H9 (cell line): ENCODE measurements around the gene EEF1AKMT2. TPM values are rescaled to one million over a fixed set of nuclear protein-coding genes. Genes with fewer than 3 reads are reported as not detected.

Experiments used
- DNase-seq: peaks from one replicate; pipeline ENCODE4 v3.0.0-alpha.2; 2017
- H2AFZ ChIP-seq: one replicate; pipeline ENCODE4 v1.6.1; 2013; ENCODE audit warnings: mild to moderate bottlenecking, low read length, control low read depth, moderate library complexity
- H2AK5ac ChIP-seq: 2 replicates; pipeline ENCODE4 v1.6.1; 2013; ENCODE audit warnings: low read length, control low read depth, mixed read lengths; ENCODE audit not compliant: insufficient read length
- H2BK120ac ChIP-seq: one replicate; pipeline ENCODE4 v1.6.1; 2013; ENCODE audit warnings: low read depth, mild to moderate bottlenecking, low read length, control low read depth, inconsistent platforms; ENCODE audit not compliant: poor library complexity, severe bottlenecking
- H2BK12ac ChIP-seq: 2 replicates; pipeline ENCODE4 v1.6.1; 2013; ENCODE audit warnings: low read length, control low read depth, mixed read lengths, low read depth; ENCODE audit not compliant: insufficient read length
- H2BK15ac ChIP-seq: 2 replicates; pipeline ENCODE4 v1.6.1; 2013; ENCODE audit warnings: low read depth, low read length, control low read depth
- H2BK20ac ChIP-seq: one replicate; pipeline ENCODE4 v1.6.1; 2013; ENCODE audit warnings: low read depth, mild to moderate bottlenecking, low read length, control low read depth, inconsistent platforms; ENCODE audit not compliant: poor library complexity, severe bottlenecking
- H2BK5ac ChIP-seq: 2 replicates; pipeline ENCODE4 v1.6.1; 2013; ENCODE audit warnings: low read length, control low read depth, mixed read lengths; ENCODE audit not compliant: insufficient read length
- H3K14ac ChIP-seq: 2 replicates; pipeline ENCODE4 v1.6.1; 2013; ENCODE audit warnings: low read length, control low read depth; ENCODE audit not compliant: insufficient read depth
- H3K18ac ChIP-seq: 2 replicates; pipeline ENCODE4 v1.6.1; 2013; ENCODE audit warnings: low read depth, mild to moderate bottlenecking, mixed read lengths, low read length, control low read depth; ENCODE audit not compliant: insufficient read length
- H3K23ac ChIP-seq: 2 replicates; pipeline ENCODE4 v1.6.1; 2013; ENCODE audit warnings: low read length, control low read depth, mixed read lengths, low read depth; ENCODE audit not compliant: insufficient read length
- H3K23me2 ChIP-seq: 2 replicates; pipeline ENCODE4 v1.6.1; 2013; ENCODE audit warnings: low read depth, mild to moderate bottlenecking, mixed read lengths, low read length, control low read depth; ENCODE audit not compliant: insufficient read length, poor library complexity, severe bottlenecking
- H3K27ac ChIP-seq: 2 replicates; pipeline ENCODE4 v1.5.1; 2013; ENCODE audit warnings: low read length, control low read depth, mixed read lengths, low read depth; ENCODE audit not compliant: insufficient read length
- H3K27me3 ChIP-seq: 2 replicates; pipeline ENCODE4 v1.6.1; 2013; ENCODE audit warnings: low read length, control low read depth, inconsistent platforms; ENCODE audit not compliant: insufficient read depth
- H3K4ac ChIP-seq: 2 replicates; pipeline ENCODE4 v1.6.1; 2013; ENCODE audit warnings: low read depth, mild to moderate bottlenecking, control low read depth, inconsistent platforms, low read length, moderate library complexity
- H3K4me1 ChIP-seq: 2 replicates; pipeline ENCODE4 v1.6.1; 2013; ENCODE audit warnings: low read length, control low read depth, inconsistent platforms; ENCODE audit not compliant: insufficient read depth
- H3K4me2 ChIP-seq: 2 replicates; pipeline ENCODE4 v1.6.1; 2013; ENCODE audit warnings: low read length, control low read depth, mixed read lengths; ENCODE audit not compliant: insufficient read length, insufficient read depth
- H3K56ac ChIP-seq: 2 replicates; pipeline ENCODE4 v1.6.1; 2013; ENCODE audit warnings: low read depth, mild to moderate bottlenecking, mixed read lengths, low read length, control low read depth; ENCODE audit not compliant: insufficient read length
- H3K79me1 ChIP-seq: 2 replicates; pipeline ENCODE4 v1.6.1; 2013; ENCODE audit warnings: low read depth, mild to moderate bottlenecking, moderate library complexity, low read length, control low read depth, inconsistent platforms; ENCODE audit not compliant: insufficient read depth, poor library complexity, severe bottlenecking
- H3K79me2 ChIP-seq: 2 replicates; pipeline ENCODE4 v1.6.1; 2013; ENCODE audit warnings: low read length, control low read depth, inconsistent platforms; ENCODE audit not compliant: insufficient read depth
- H3K9ac ChIP-seq: 2 replicates; pipeline ENCODE4 v1.6.1; 2013; ENCODE audit warnings: low read length, control low read depth, mixed read lengths; ENCODE audit not compliant: insufficient read length; ENCODE audit errors: extremely low read depth
- H3K9me3 ChIP-seq: one replicate; pipeline ENCODE4 v1.6.1; 2013; ENCODE audit warnings: low read depth, low read length, inconsistent platforms; ENCODE audit not compliant: control insufficient read depth
- H3T11ph ChIP-seq: one replicate; pipeline ENCODE4 v1.6.1; 2013; ENCODE audit warnings: mild to moderate bottlenecking, low read length, control low read depth, inconsistent platforms
- H4K20me1 ChIP-seq: one replicate; pipeline ENCODE4 v1.6.1; 2013; ENCODE audit not compliant: control insufficient read depth, insufficient read length, insufficient read depth
- H4K5ac ChIP-seq: 2 replicates; pipeline ENCODE4 v1.6.1; 2013; ENCODE audit warnings: low read depth, mild to moderate bottlenecking, mixed read lengths, low read length, control low read depth; ENCODE audit not compliant: insufficient read length
- H4K8ac ChIP-seq: replicated peaks from 2 replicates; pipeline ENCODE4 v1.6.1; 2013; ENCODE audit warnings: low read length, control low read depth, mixed read lengths, low read depth; ENCODE audit not compliant: insufficient read length
- H4K91ac ChIP-seq: 2 replicates; pipeline ENCODE4 v1.6.1; 2013; ENCODE audit warnings: low read depth, mild to moderate bottlenecking, moderate library complexity, mixed read lengths, low read length, control low read depth; ENCODE audit not compliant: insufficient read length
- H3K27ac Mint-ChIP-seq, 3 experiments: 2 replicates in 2 of 3; 3 replicates in 1 of 3; pipeline ENCODE4 v1.8.0; 2020 to 2021; ENCODE audit warnings: mixed read lengths in 3 of 3, mild to moderate bottlenecking in 1 of 3, moderate library complexity in 1 of 3
- H3K27me3 Mint-ChIP-seq: 2 replicates; pipeline ENCODE4 v1.8.0; 2021; ENCODE audit warnings: low read depth, mild to moderate bottlenecking, moderate library complexity, mixed read lengths
- H3K36me3 Mint-ChIP-seq, 3 experiments: 2 replicates in 2 of 3; 3 replicates in 1 of 3; pipeline ENCODE4 v1.8.0; 2020 to 2021; ENCODE audit warnings: low read depth in 3 of 3, mixed read lengths in 3 of 3; ENCODE audit not compliant: insufficient read depth in 1 of 3
- H3K4me1 Mint-ChIP-seq, 2 experiments: 2 replicates each; pipeline ENCODE4 v1.8.0; 2020; ENCODE audit warnings: mixed read lengths in 2 of 2
- H3K4me3 Mint-ChIP-seq, 2 experiments: 2 replicates in 1 of 2; 3 replicates in 1 of 2; pipeline ENCODE4 v1.8.0; 2020 to 2021; ENCODE audit warnings: mild to moderate bottlenecking in 2 of 2, mixed read lengths in 2 of 2, moderate library complexity in 1 of 2
- H3K9me3 Mint-ChIP-seq, 2 experiments: 2 replicates in 1 of 2; 3 replicates in 1 of 2; pipeline ENCODE4 v1.8.0; 2020; ENCODE audit warnings: mild to moderate bottlenecking in 2 of 2, mixed read lengths in 2 of 2, moderate library complexity in 1 of 2
- WGBS: extraction: QIAGEN DNeasy Blood & Tissue Kit; methylation state at CpG from one replicate; pipeline ENCODE4 v1.1.7; 2013; ENCODE audit warnings: missing lambda C conversion rate, low lambda C conversion rate, mixed read lengths; ENCODE audit not compliant: insufficient read length; ENCODE audit errors: extremely low coverage; 5-methylcytosine and 5-hydroxymethylcytosine counted together
- total RNA-seq: library from RNA; stranded (reverse); gene quantifications from 2 replicates; pipeline ENCODE4 v1.2.1, GENCODE V29; 2021
- TF ChIP-seq, protein P1 (sequence below): fragments of 200-600 bp; sonication (generic); conservative IDR thresholded peaks from 3 replicates; pipeline ENCODE4 v1.8.0; 2021; ENCODE audit warnings: antibody characterized with exemption, mild to moderate bottlenecking

EEF1AKMT2 gene
- total RNA-seq, 1 experiment from 2014 or later: 19.0 TPM

DNA sequence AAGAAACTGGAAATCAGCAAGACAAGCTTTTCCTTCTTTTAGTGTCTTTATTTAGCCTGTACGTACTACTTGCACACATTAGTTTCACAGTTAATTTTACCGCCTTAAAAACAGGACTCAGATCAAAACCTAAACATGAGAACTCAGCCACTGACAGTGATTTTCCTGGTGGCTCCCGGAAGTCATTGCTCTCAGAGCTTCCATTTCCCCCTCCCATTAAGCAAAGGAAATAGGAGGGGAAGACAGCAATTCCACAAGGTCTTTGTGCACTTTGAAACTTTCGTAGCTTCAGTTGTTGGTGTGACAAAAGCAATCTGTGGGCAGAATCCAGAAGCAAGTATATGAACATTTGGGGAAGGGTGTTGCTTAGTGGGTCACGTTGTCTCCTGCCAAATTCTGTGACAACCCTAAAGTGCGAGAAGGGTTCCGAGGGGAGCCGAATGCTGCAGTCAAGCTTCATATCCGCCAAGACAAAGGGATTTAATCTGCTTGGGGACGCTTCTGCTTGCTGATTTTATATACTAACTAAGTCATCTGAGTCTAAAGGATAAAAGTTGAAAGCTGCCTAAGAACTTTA lies 77.9 kb downstream of the EEF1AKMT2 start:
- no peaks in the 10 kb centered on the region for H3K27me3 ChIP-seq
- no peak for DNase-seq
- H3K4me1 Mint-ChIP-seq: peaks cover 17 to 18% of the 10 kb centered on the region in 2 experiments
- no peak overlapping the region for H3K9ac ChIP-seq
- no peak overlapping the region for H3K27ac ChIP-seq
- no peak overlapping the region for H4K8ac ChIP-seq
- H3K56ac ChIP-seq: no peak overlapping the region
- no peak overlapping the region for H3K14ac ChIP-seq
- H3K23ac ChIP-seq: no peak overlapping the region
- H3K4me2 ChIP-seq: no peak overlapping the region
- H3K9me3 Mint-ChIP-seq: no peaks in the 10 kb centered on the region
- H3K79me1 ChIP-seq: peaks cover 5% of the 10 kb centered on the region
- H4K91ac ChIP-seq: no peak overlapping the region
- no peak overlapping the region for H3K4me3 Mint-ChIP-seq
- no peak overlapping the region for H2BK20ac ChIP-seq
- no peaks in the 10 kb centered on the region for H3K36me3 Mint-ChIP-seq
- H2BK5ac ChIP-seq: no peak overlapping the region
- H4K5ac ChIP-seq: no peak overlapping the region
- H3K18ac ChIP-seq: no peak overlapping the region
- TF ChIP-seq, protein P1, sequence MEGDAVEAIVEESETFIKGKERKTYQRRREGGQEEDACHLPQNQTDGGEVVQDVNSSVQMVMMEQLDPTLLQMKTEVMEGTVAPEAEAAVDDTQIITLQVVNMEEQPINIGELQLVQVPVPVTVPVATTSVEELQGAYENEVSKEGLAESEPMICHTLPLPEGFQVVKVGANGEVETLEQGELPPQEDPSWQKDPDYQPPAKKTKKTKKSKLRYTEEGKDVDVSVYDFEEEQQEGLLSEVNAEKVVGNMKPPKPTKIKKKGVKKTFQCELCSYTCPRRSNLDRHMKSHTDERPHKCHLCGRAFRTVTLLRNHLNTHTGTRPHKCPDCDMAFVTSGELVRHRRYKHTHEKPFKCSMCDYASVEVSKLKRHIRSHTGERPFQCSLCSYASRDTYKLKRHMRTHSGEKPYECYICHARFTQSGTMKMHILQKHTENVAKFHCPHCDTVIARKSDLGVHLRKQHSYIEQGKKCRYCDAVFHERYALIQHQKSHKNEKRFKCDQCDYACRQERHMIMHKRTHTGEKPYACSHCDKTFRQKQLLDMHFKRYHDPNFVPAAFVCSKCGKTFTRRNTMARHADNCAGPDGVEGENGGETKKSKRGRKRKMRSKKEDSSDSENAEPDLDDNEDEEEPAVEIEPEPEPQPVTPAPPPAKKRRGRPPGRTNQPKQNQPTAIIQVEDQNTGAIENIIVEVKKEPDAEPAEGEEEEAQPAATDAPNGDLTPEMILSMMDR: no peak
- no peaks in the 10 kb centered on the region for H3K9me3 ChIP-seq
- no peak overlapping the region for H2BK15ac ChIP-seq
- no peak overlapping the region for H3T11ph ChIP-seq
- no peak overlapping the region for H2AK5ac ChIP-seq
- H3K27ac Mint-ChIP-seq: peak overlapping the region in 1 of 3 experiments; percentile 7; a peak in 1 of 7 replicates
- WGBS: no CpG with 5 or more reads among the region's 10 CpGs
- no peaks in the 10 kb centered on the region for H3K79me2 ChIP-seq
- peaks cover 3% of the 10 kb centered on the region; the same call in 1 of the 2 replicates for H3K4me1 ChIP-seq
- H4K20me1 ChIP-seq: no peaks in the 10 kb centered on the region
- H3K23me2 ChIP-seq: no peaks in the 10 kb centered on the region
- no peak overlapping the region for H3K4ac ChIP-seq
- no peak overlapping the region for H2BK120ac ChIP-seq
- no peaks in the 10 kb centered on the region; the same call in 1 of the 2 replicates for H3K27me3 Mint-ChIP-seq
- H2AFZ ChIP-seq: no peak overlapping the region
- no peak overlapping the region for H2BK12ac ChIP-seq
